GM23338 (cell line): ENCODE data around the gene PEDS1. TPM values are rescaled to one million over a fixed set of nuclear protein-coding genes. Genes with fewer than 3 reads are reported as not detected.

Experiments
- ATAC-seq: fragments of 200-7000 bp; cut with Tn5 transposase; 3 replicates; pipeline ENCODE4 v1.9.1; 2020
- DNase-seq: peaks from one replicate; pipeline ENCODE4 v3.0.0-alpha.2; 2015; ENCODE audit warnings: low spot score
- H2AFZ ChIP-seq: fragments of 200-600 bp; sonication (generic); 2 replicates; pipeline ENCODE4 v1.8.0; 2016; ENCODE audit warnings: antibody characterized with exemption, mild to moderate bottlenecking, moderate library complexity
- H3F3A ChIP-seq: fragments of 200-600 bp; sonication (generic); replicated peaks from 2 replicates; pipeline ENCODE4 v1.8.0; 2017; ENCODE audit warnings: antibody characterized with exemption, mixed run types, low read depth
- H3K27ac ChIP-seq: fragments of 200-600 bp; sonication (generic); 2 replicates; pipeline ENCODE4 v1.6.1; 2016; ENCODE audit warnings: low read depth
- H3K27me3 ChIP-seq: fragments of 200-600 bp; sonication (generic); 2 replicates; pipeline ENCODE4 v1.8.0; 2016; ENCODE audit warnings: mild to moderate bottlenecking, mixed run types, moderate library complexity; ENCODE audit not compliant: insufficient read depth
- H3K36me3 ChIP-seq: fragments of 200-600 bp; sonication (generic); 2 replicates; pipeline ENCODE4 v1.8.0; 2016; ENCODE audit warnings: mild to moderate bottlenecking; ENCODE audit not compliant: insufficient read depth
- H3K4me1 ChIP-seq: fragments of 200-600 bp; sonication (generic); 2 replicates; pipeline ENCODE4 v1.8.0; 2016; ENCODE audit warnings: mild to moderate bottlenecking, moderate library complexity; ENCODE audit not compliant: insufficient read depth
- H3K4me2 ChIP-seq: fragments of 200-600 bp; sonication (generic); 2 replicates; pipeline ENCODE4 v1.7.1; 2017; ENCODE audit warnings: mixed run types
- H3K4me3 ChIP-seq: fragments of 200-600 bp; sonication (generic); 2 replicates; pipeline ENCODE4 v1.6.1; 2016; ENCODE audit warnings: mixed run types
- H3K79me2 ChIP-seq: fragments of 200-600 bp; sonication (generic); replicated peaks from 2 replicates; pipeline ENCODE4 v1.8.0; 2017; ENCODE audit warnings: mild to moderate bottlenecking; ENCODE audit not compliant: insufficient read depth
- H3K9me2 ChIP-seq: fragments of 200-600 bp; sonication (generic); 2 replicates; pipeline ENCODE4 v1.8.0; 2017; ENCODE audit not compliant: insufficient read depth
- H4K20me1 ChIP-seq: fragments of 200-600 bp; sonication (generic); replicated peaks from 2 replicates; pipeline ENCODE4 v1.8.0; 2017; ENCODE audit warnings: mild to moderate bottlenecking; ENCODE audit not compliant: insufficient read depth
- H3K27ac Mint-ChIP-seq: 2 replicates; pipeline ENCODE4 v1.8.0; 2020; ENCODE audit warnings: inconsistent platforms, mild to moderate bottlenecking, moderate library complexity, mixed read lengths
- H3K27me3 Mint-ChIP-seq: 3 replicates; pipeline ENCODE4 v1.8.0; 2022; ENCODE audit warnings: low read depth, mild to moderate bottlenecking, moderate library complexity, mixed read lengths, inconsistent platforms; ENCODE audit not compliant: insufficient read depth, poor library complexity
- H3K36me3 Mint-ChIP-seq: 3 replicates; pipeline ENCODE4 v1.8.0; 2021; ENCODE audit warnings: low read depth, mild to moderate bottlenecking, inconsistent platforms, moderate library complexity, mixed read lengths
- H3K4me1 Mint-ChIP-seq: 3 replicates; pipeline ENCODE4 v1.8.0; 2020; ENCODE audit warnings: mild to moderate bottlenecking, inconsistent platforms, mixed read lengths
- H3K4me3 Mint-ChIP-seq: 3 replicates; pipeline ENCODE4 v1.8.0; 2021; ENCODE audit warnings: moderate library complexity, mild to moderate bottlenecking, inconsistent platforms, mixed read lengths
- H3K9me3 Mint-ChIP-seq: 3 replicates; pipeline ENCODE4 v1.8.0; 2020; ENCODE audit warnings: moderate library complexity, mild to moderate bottlenecking, inconsistent platforms, mixed read lengths
- CTCF ChIP-seq, 2 experiments: fragments of 200-600 bp in 1 of 2; sonication (generic) in 1 of 2; conservative IDR thresholded peaks; 2 replicates each; pipeline versions ENCODE4 v1.5.1 to v1.6.1; 2016 to 2017; ENCODE audit warnings: antibody characterized with exemption in 2 of 2, low read depth in 2 of 2, mild to moderate bottlenecking in 2 of 2, moderate library complexity in 1 of 2
- ETS1 ChIP-seq: IDR thresholded peaks from 2 replicates; pipeline ENCODE4 v1.6.1; 2016; ENCODE audit warnings: antibody characterized with exemption
- EZH2 ChIP-seq: fragments of 200-600 bp; sonication (generic); IDR thresholded peaks from one replicate; pipeline ENCODE4 v1.8.0; 2017; ENCODE audit warnings: antibody characterized with exemption, mild to moderate bottlenecking, low read depth; ENCODE audit not compliant: unreplicated experiment
- EZH2phosphoT487 ChIP-seq: fragments of 200-600 bp; sonication (generic); IDR thresholded peaks from one replicate; pipeline ENCODE4 v1.8.1; 2018; ENCODE audit warnings: antibody characterized with exemption; ENCODE audit not compliant: unreplicated experiment
- ZNF114 ChIP-seq: fragments of 250-450 bp; sonication (Bioruptor Pico); IDR thresholded peaks from 2 replicates; pipeline ENCODE4 v1.5.0; 2020; ENCODE audit warnings: mild to moderate bottlenecking, moderate library complexity
- polyA plus RNA-seq: library from polyadenylated mRNA; unstranded; fragments of >200 nt; fragmentation: Nextera tagmentation; extraction: Ambion mirVana; gene quantifications from 2 replicates; pipeline ENCODE4 v1.2.1, GENCODE V29; 2016
- total RNA-seq: library from RNA; depleted of rRNA; stranded (reverse); fragments of >200 nt; shearing (Covaris generic); gene quantifications from 2 replicates; pipeline ENCODE4 v1.2.3, GENCODE V29; 2014
- TF ChIP-seq, protein P1 (sequence below): IDR thresholded peaks from one replicate; pipeline ENCODE4 v1.6.1; 2018; ENCODE audit warnings: antibody characterized with exemption; ENCODE audit not compliant: unreplicated experiment

PEDS1 gene
- total and polyA plus RNA-seq, 2 experiments from 2014 or later: 34.5 to 43.6 TPM

GRCh38 chr20:50152394-50153152 is 950 bp downstream of the PEDS1 start:
- Histone ChIP-seq H3K4me2 (peak overlapping the region; percentile 96), H3K4me3 (peak overlapping the region; percentile 91), H2AFZ (peak overlapping the region; percentile 63; the same call in 1 of the 2 replicates), H3K27me3 (peaks cover 7% of the 10 kb centered on the region), H3F3A (0 out of 2 replicates have a peak, but pooled peaks cover 7% of the 10 kb centered on the region), H4K20me1 (peaks cover 19% of the 10 kb centered on the region), H3K36me3 (no peaks in the 10 kb centered on the region), H3K4me1 (peaks cover 35% of the 10 kb centered on the region), H3K9me2 (no peaks in the 10 kb centered on the region), H3K79me2 (peaks cover 45% of the 10 kb centered on the region), H3K27ac (no peak overlapping the region)
- Mint-ChIP-seq H3K4me1 (peaks cover 43% of the 10 kb centered on the region), H3K9me3 (no peaks in the 10 kb centered on the region), H3K4me3 (peak overlapping the region; percentile 87), H3K27ac (peak overlapping the region; percentile 11; the same call in 1 of the 2 replicates), H3K36me3 (peaks cover 21% of the 10 kb centered on the region), H3K27me3 (peaks cover 24% of the 10 kb centered on the region)
- ATAC-seq: peak; percentile 11
- peak; percentile 67 for DNase-seq
- TF ChIP-seq CTCF (conservative IDR thresholded peaks at IDR 0.05; ENCODE audit: low read depth in 2 of 2) (peak; percentile 34 to 57), EZH2 (no peak), ZNF114 (CRISPR knock-in tag) (no peak), ETS1 (no peak)

DNA sequence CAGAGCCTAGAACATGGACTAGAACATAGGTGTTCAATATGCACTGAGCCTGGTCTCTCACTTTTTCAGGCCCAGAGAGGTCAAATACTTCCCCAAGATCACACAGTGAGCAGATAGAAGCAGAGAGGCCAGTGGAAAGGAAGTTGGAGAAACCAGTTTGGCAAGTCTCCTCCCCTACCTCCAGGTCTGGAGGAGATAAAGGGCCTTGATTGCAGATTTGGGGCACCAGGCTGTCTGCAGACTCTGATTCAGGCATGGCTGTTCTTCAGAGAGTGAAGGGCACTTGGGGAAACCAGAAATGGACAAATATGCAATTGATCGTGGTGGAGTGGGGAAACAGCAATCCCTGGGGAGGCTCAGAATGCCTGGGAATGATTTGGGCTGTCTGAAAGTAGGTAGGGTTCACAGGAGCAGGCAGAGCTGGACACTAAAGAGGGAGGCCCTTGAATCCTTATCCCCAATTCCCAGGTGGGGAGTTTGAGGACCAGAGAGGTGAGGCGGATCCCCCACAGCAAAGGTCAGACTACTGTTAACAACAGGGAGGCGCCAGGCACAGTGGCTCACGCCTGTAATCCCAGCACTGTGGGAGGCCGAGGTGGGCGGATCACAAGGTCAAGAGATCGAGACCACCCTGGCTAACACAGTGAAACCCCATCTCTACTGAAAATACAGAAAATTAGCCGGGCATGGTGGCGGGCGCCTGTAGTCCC is 2.3 kb downstream of the PEDS1 start:
- peaks cover 27% of the 10 kb centered on the region for H3K36me3 Mint-ChIP-seq
- peak; percentile 60 for DNase-seq
- ATAC-seq: peak; percentile 3; the same call in 2 of the 3 replicates
- H3K4me2 ChIP-seq: peak overlapping the region; percentile 96; the same call in 1 of the 2 replicates
- 0 out of 2 replicates have a peak, but pooled peaks cover 10% of the 10 kb centered on the region for H3F3A ChIP-seq
- peaks cover 58% of the 10 kb centered on the region for H3K79me2 ChIP-seq
- peaks cover 57% of the 10 kb centered on the region for H3K4me1 Mint-ChIP-seq
- H3K4me1 ChIP-seq: peaks cover 47% of the 10 kb centered on the region
- H3K27ac Mint-ChIP-seq: peak overlapping the region; percentile 89
- H4K20me1 ChIP-seq: peaks cover 21% of the 10 kb centered on the region
- H3K9me3 Mint-ChIP-seq: no peaks in the 10 kb centered on the region
- peak overlapping the region; percentile 87 for H3K4me3 Mint-ChIP-seq
- peak overlapping the region; percentile 91; the same call in 1 of the 2 replicates for H3K4me3 ChIP-seq
- no peak overlapping the region for H2AFZ ChIP-seq
- H3K27me3 Mint-ChIP-seq: peaks cover 26% of the 10 kb centered on the region
- H3K27ac ChIP-seq: no peak overlapping the region
- no peaks in the 10 kb centered on the region for H3K9me2 ChIP-seq
- no peaks in the 10 kb centered on the region for H3K36me3 ChIP-seq
- TF ChIP-seq EZH2phosphoT487 (no peak), CTCF (conservative IDR thresholded peaks at IDR 0.05; ENCODE audit: low read depth in 2 of 2) (no peak)
- TF ChIP-seq, protein P1, sequence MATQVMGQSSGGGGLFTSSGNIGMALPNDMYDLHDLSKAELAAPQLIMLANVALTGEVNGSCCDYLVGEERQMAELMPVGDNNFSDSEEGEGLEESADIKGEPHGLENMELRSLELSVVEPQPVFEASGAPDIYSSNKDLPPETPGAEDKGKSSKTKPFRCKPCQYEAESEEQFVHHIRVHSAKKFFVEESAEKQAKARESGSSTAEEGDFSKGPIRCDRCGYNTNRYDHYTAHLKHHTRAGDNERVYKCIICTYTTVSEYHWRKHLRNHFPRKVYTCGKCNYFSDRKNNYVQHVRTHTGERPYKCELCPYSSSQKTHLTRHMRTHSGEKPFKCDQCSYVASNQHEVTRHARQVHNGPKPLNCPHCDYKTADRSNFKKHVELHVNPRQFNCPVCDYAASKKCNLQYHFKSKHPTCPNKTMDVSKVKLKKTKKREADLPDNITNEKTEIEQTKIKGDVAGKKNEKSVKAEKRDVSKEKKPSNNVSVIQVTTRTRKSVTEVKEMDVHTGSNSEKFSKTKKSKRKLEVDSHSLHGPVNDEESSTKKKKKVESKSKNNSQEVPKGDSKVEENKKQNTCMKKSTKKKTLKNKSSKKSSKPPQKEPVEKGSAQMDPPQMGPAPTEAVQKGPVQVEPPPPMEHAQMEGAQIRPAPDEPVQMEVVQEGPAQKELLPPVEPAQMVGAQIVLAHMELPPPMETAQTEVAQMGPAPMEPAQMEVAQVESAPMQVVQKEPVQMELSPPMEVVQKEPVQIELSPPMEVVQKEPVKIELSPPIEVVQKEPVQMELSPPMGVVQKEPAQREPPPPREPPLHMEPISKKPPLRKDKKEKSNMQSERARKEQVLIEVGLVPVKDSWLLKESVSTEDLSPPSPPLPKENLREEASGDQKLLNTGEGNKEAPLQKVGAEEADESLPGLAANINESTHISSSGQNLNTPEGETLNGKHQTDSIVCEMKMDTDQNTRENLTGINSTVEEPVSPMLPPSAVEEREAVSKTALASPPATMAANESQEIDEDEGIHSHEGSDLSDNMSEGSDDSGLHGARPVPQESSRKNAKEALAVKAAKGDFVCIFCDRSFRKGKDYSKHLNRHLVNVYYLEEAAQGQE: no peak
- peaks cover 7% of the 10 kb centered on the region for H3K27me3 ChIP-seq
